ENCODE measurements around the gene CD209.

CD209 gene

GRCh38 chr19:7725791-7726190, 21.5 kb downstream of the CD209 start:
- DNase-seq (ENCODE audit: low read depth): no peak
- TF ChIP-seq CTCF (IDR thresholded peaks at IDR 0.05; ENCODE audit: low read depth, low read length, missing control alignments): no peak
- H3K4me3 ChIP-seq (ENCODE audit: low read depth, low read length): no peak overlapping the region

DNA sequence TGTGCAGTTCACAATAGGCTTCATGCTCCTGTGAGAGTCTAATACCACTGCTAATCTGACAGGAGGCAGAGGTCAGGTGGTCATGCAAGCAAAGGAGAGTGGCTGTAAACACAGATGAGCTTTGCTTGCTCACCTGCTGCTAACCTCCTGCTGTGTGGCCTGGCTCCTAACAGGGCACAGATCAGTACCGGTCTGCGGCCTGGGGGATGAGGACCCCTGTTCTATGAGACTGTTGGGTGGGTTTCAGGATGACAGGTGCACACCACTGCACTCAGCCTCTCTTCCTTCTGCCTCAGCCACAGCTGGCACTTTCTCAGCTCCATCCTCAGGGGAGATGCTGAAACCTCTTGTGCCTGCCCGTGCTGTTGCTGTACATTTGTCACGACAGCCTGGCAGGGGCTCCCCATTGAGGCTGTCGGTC, 25.1 kb downstream of the CD209 start:
- no peak for DNase-seq (ENCODE audit: low read depth)
- no peak overlapping the region for H3K4me3 ChIP-seq (ENCODE audit: low read depth, low read length)
- no peak for TF ChIP-seq CTCF (IDR thresholded peaks at IDR 0.05; ENCODE audit: low read depth, low read length, missing control alignments)

- no peak for TF ChIP-seq CTCF (IDR thresholded peaks at IDR 0.05; ENCODE audit: low read depth, low read length, missing control alignments)
- no peak for DNase-seq (ENCODE audit: low read depth)
- H3K4me3 ChIP-seq (ENCODE audit: low read depth, low read length): no peak overlapping the region
Measured at GRCh38 chr19:7720351-7720750, 27.0 kb downstream of the CD209 start.

- no peak for TF ChIP-seq CTCF (IDR thresholded peaks at IDR 0.05; ENCODE audit: low read depth, low read length, missing control alignments)
- no peak for DNase-seq (ENCODE audit: low read depth)
- H3K4me3 ChIP-seq (ENCODE audit: low read depth, low read length): no peak overlapping the region
Measured at GRCh38 chr19:7718668-7719067, 28.7 kb downstream of the CD209 start.

GRCh38 chr19:7716762-7717161, 30.6 kb downstream of the CD209 start:
- no peak for DNase-seq (ENCODE audit: low read depth)

DNA sequence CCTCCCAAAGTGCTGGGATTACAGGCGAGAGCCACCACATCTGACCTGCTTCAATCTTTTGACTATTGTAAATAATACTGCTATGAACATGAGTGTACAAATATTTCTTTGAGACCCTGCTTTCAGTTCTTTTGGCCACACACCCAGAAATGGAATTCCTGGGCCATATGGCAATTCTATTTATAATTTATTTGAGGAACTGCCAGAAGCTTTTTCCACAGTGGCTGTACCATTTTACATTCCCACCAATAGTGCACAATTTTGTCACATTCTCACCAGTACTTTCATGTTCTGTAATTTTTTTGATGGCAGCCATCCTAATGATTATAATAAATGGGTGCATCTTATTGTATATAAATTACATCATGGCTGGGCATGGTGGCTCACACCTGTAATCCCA, 31.7 kb downstream of the CD209 start:
- TF ChIP-seq CTCF (IDR thresholded peaks at IDR 0.05; ENCODE audit: low read depth, low read length, missing control alignments): no peak
- H3K4me3 ChIP-seq (ENCODE audit: low read depth, low read length): no peak overlapping the region
- no peak for DNase-seq (ENCODE audit: low read depth)

More at GRCh38 chr19:7716762-7717161, 30.6 kb downstream of the CD209 start:
- no peak overlapping the region for H3K4me3 ChIP-seq (ENCODE audit: low read depth, low read length)
- no peak for TF ChIP-seq CTCF (IDR thresholded peaks at IDR 0.05; ENCODE audit: low read depth, low read length, missing control alignments)

DNA sequence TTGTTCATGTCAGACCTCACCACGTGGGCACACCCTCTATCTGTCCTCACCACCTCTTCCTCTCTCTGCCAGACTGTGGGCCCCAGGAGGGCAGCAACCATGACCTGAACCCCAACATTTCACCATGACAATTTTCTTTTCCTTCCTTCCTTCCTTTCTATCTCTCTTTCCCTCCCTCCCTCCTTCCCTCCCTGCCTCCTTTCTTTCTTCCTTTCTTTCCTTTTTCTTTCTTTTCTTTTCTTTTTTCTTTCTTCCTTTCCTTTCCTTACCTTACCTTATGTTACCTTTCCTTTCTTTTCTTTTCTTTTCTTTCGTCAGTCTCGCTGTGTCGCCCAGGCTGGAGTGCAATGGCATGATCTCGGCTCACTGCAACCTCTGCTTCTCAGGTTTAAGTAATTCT, 36.7 kb downstream of the CD209 start:
- DNase-seq (ENCODE audit: low read depth): no peak
- H3K4me3 ChIP-seq (ENCODE audit: low read depth, low read length): no peak overlapping the region
- no peak for TF ChIP-seq CTCF (IDR thresholded peaks at IDR 0.05; ENCODE audit: low read depth, low read length, missing control alignments)

All from GM12864 (cell line).